HG03442 (cell line): ENCODE measurements around the gene RCL1.
A peak's percentile ranks its signal among the peaks of the same experiment; 100 is the strongest.
"Not testable (repeated sequence)": the region's sequence is repeated elsewhere in the genome, so short reads cannot be mapped to it uniquely, and the experiment has no call there.

Experiments used
- ATAC-seq: cut with Tn5 transposase; IDR thresholded peaks from one replicate; pipeline ENCODE4 v1.9.1; 2021; ENCODE audit warnings: mild to moderate bottlenecking, moderate library complexity; ENCODE audit not compliant: unreplicated experiment

The RCL1 gene

DNA sequence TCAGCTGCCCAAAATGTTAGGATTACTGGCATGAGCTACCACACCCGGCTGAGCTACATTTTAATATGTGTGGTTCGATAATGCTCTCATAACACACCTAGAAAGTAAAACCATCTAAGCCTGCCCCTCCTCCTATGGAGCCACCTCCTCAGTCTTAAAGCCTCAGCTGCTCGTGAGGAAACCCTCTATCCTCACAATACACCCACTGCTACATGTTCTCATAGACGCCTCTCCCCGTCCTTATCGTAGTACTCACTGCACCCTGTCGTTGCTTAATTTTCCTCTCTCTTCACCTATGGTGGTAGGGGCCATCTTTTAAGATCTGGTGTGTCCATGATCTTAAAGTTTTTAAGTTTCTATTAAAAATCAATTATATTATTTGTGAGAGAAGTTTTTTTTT is 72.9 kb downstream of the RCL1 start:
- no peak for ATAC-seq

DNA sequence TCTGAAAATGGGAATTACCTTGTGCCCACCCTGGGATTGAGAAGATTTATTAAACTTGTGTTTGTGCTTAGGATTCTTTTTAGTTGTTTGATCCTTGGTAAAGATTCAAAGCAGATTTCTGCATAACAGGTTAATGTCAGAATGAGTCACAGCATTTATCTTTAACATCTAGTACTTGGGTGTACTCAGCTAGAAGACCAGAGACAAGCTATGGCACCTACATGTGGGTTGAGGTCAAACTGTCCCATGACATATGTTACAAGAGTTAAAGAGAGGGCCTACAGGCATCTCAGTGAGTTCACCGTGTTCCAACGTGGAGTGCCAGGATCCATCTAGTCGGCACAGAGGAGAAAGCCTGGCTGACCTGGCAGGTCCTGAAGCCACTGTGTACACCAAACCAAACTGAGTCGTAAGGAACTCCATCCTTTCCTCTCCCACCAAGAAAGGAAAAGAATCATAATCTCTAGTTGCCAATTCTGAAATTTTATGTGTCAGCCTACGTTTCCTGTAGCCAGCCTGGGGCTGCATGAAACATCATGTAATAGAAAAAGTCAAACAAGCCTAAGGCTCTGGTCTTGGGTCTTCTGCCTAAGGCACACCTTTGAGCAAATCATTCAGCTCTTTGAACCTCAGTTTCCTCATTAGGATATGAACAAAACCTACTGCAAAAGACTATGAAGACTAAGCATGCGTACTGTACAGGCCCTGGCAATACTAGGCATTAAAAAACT is 73.7 kb downstream of the RCL1 start:
- no peak for ATAC-seq

DNA sequence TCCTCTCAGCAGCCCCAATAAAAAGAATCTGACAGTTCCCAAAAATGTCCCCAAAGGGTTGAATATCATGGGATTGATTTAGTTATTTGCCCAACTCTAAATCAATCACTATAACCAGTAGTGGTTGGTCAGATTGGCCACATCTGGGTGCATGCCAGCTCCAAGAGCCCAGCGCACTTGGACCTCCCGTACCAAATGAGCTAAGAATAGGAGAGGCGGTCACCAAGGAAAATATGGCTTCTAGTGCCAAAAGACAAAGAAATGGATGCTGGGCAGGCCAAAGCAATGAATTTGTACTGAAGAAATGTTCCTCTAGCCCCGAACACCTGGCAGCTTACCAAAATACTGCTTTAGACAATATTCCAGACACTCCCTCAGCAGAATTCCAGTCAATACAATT is 80.3 kb downstream of the RCL1 start:
- ATAC-seq: no peak

DNA sequence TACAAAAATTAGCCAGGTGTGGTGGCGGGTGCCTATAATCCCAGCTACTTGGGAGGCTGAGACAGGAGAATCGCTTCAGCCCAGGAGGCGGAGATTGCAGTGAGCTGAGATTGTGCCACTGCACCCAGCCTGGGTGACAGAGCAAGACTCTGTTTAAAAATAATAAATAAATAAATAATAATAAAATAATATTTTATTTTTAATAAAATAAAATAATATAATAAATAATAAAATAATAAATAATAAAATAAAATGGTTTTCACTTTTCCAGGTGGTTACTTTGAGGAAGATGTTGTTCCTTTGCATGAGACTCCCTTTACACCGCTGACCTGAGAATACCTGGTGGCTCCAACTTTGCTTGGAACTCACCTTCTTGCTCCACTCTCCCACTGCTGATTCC is 82.8 kb downstream of the RCL1 start:
- ATAC-seq: no peak

DNA sequence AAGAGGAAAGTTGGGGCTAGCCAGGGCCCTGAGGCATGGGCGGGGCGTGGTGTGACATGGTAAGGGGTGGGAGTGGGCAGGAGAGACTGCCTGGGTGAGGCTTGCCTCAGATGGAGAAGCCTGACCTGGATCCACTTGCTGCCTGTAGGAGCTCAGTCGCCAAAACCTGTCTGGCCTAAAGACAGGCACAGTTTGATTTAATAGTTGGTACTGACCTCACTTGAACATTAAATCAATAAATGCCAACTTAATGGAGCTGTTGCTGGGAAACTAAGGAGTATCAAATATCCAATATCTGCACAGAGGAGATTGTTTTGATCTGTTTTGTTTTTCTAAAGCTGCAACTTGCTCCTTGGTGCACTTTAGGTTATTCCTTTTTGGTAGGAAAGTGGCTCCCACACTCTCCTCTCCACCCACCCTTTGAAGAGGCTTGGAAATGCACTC is 86.4 kb downstream of the RCL1 start:
- ATAC-seq: no peak

DNA sequence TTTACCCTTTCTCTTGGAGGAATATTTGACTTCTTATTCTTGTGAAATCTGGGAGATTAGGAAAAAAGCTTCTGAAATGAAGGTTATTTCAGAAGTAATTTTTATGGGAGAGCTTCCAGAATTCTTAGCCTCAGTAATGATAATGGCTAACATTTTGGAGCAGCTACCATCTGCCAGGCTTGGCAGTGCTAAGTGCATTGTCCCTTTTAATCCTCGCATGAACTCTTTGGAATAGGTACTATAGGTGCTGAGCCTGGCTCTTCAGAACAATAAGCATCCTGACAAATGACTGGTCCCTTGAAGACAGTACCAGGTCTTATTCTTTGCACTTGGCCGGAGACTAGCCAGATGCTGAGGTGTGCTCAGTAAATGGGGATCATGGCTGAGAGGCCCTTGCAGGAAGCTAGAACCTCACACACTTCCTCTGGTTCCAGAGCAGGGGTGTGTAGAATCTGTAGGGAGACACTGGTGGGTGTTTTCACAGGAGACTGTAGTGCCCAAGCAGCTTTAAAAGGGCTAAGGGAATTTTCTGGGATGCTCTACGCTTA is 90.7 kb downstream of the RCL1 start:
- no peak for ATAC-seq

DNA sequence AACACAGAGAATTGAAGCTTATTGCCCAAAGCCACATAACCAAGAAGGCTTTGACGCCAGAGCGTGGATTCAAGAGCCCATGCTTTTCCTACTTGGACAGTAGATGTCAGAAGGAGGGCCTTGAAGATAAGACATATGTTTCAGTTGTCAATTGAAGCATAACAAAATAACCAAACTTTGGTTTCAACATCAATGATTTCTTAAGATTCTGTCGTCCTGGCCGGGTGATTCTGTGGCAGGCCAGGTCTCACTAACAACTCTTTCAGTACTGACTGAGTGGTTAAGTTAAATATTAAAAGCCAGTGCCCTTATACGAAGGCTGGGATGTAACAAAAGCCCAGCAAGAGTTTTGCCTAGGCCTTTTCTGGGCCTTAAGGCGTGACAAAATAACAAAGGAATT is 94.0 kb downstream of the RCL1 start:
- peak; percentile 85 for ATAC-seq

DNA sequence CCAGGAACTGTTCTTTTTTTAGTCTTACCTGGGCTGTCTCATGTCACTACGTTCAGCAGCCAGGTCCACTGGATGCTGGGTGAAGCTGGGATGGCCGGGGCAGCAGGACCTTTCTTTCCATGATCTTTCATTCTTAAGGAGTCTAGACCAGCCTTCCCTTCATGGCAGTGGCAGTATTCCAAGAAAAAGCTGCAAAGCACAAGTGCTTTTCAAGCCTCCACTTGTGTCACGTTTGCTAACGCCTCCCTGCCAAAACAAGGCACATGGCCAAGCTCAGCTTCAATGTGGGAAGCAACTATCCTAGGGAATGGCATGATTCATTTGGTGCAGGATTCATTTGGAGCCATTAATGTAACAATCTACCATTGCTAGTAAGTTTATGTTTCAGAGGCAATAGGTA is 94.8 kb downstream of the RCL1 start:
- ATAC-seq: no peak

DNA sequence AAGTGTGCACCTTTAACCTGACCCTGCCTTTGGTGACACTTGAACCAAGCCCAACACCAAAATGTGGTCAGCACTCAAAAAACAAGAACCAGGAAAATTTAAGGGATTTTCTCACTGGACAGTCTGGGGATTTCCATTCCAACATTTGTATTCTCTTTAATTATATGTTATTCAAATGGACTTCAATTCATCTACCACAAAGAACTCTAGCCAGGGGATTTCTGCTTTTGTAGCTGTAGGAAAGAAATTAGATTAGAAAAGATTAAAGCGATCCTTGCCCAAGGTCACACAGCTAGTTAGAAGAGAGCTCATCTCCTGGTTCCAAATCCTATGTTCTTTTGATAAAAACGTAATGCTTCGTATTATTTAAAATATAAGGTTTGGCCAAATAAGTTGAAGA is 97.5 kb downstream of the RCL1 start:
- ATAC-seq: no peak

DNA sequence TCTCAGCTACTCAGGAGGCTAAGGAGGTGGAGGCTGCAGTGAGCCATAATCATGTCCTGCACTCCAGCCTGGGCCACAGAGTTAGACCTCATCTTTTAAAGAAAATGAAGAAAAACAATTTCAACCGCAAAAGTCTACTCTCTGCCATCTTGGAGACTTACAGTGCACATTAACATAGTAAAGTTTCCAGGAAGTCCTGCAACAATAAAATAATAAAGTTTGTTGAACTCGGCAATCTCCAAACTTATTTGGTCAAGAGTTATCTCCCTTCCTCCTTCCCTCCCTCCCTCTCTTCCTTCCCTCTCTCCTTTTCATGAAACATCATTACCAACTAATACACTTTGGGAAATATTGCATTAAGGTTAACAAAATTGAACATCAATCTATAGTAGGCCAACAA is 98.2 kb downstream of the RCL1 start:
- no peak for ATAC-seq

DNA sequence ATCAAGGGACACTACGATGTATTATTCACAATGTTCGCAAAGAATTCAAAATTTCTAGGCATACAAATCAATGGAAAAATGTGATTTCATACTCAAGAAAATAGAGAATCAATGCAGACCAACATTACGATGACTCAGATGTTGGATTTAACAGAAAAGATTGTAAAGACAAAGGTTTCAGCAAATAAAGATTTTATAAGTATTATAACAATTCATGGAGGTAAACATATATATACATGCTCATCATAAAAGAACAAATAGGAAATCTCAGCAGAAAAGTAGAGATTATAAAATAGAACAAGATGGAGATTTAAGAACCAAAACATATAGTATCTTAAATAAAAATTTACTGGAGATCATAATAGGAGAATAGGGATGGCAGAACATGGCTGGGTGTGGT is 98.9 kb downstream of the RCL1 start:
- ATAC-seq: no peak

DNA sequence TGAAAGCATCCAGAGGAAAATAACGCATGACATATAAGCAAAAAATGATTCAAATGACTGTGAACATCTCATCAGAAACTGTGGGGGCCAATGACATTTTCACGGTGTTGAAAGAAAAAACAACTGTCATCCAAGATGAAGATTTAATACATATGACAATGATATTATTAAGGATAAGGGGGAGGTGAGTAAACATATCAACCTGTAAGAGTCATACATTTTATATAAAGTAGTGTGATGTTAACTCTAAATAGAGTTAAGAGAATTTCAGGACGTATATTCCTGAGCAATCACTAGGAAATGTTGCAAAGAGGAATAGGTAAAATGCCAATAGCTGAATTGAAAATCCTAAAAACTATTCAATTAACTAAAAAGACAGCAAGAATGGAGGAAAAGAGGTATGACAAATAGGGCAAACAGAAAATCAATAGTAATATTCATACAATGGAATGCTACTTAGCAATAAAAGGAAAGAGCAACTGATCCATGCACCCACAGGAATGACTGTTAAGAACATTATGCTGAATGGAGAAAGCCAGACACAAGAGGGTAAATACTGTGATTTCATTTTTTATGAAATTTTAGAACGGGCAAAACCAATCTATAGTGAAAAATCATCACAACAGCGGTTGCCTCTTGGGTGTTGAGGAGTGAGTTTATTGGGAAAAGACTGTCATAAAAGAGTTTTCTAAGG is 99.9 kb downstream of the RCL1 start:
- ATAC-seq: no peak

DNA sequence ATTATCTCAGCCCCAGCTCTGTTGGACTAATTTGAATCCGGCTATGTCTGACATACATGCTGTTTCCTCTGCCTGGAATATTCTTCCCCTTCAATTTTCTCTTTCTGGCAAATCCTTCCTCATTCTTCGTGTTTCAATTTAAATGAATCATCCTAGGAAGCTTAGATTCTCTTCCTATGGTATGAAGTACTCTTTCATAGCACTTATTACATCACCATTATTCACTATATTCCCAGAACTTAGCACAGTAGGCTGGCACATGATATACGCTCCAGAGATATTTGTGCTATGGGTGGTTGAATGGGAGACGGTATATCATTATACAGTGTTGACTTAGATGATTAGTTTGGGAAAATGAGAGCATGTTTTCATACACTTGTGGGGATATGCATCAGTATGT is 101.3 kb downstream of the RCL1 start:
- no peak for ATAC-seq

DNA sequence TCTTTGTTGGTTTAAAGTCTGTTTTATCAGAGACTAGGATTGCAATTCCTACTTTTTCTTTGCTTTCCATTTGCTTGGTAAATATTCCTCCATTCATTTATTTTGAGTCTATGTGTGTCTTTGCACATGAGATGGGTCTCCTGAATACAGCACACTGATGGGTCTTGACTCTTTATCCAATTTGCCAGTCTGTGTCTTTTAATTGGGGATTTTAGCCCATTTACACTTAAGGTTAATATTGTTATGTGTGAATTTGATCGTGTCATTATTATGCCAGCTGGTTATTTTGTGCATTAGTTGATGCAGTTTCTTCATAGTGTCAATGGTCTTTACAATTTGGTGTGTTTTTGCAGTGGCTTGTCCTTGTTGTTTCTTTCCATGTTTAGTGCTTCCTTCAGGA is 107.1 kb downstream of the RCL1 start:
- ATAC-seq: not testable (repeated sequence)

DNA sequence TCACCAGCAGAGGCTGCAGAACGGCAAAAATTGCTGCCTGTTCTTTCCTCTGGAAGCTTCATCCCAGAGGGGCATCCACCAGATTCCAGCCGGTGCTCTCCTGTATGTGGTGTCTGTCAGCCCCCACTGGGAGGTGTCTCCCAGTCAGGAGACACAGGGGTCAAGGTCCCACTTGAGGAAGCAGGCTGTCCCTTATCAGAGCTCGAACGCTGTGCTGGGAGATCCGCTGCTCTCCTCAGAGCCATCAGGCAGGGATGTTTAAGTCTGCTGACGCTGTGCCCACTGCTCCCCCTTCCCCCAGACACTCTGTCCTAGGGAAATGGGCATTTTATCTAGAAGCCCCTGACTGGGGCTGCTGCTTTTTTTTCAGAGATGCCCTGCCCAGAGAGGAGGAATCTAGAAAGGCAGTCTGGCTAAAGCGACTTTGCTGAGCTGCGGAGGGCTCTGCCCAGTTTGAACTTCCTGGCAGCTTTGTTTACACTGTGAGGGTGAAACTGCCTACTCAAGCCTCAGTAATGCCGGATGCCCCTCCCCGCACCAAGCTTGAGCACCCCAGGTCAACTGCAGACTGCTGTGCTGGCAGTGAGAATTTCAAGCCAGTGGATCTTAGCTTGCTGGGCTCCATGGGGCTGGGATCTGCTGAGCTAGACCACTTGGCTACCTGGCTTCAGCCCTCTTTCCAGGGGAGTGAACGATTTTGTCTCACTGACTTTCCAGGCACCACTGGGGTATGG is 108.8 kb downstream of the RCL1 start:
- not testable (repeated sequence) for ATAC-seq

DNA sequence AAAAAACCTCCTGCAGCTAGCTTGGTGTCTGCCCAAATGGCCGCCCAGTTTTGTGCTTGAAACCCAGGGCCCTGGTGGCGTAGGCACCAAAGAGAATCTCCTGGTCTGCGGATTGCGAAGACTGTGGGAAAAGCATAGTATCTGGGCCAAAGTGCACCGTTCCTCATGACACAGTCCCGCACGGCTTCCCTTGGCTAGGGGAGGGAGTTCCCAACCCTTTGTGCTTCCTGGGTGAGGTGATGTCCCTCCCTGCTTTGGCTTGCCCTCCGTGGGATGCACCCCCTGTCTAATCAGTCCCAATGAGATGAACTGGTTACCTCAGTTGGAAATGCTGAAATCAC is 109.4 kb downstream of the RCL1 start:
- no peak for ATAC-seq

DNA sequence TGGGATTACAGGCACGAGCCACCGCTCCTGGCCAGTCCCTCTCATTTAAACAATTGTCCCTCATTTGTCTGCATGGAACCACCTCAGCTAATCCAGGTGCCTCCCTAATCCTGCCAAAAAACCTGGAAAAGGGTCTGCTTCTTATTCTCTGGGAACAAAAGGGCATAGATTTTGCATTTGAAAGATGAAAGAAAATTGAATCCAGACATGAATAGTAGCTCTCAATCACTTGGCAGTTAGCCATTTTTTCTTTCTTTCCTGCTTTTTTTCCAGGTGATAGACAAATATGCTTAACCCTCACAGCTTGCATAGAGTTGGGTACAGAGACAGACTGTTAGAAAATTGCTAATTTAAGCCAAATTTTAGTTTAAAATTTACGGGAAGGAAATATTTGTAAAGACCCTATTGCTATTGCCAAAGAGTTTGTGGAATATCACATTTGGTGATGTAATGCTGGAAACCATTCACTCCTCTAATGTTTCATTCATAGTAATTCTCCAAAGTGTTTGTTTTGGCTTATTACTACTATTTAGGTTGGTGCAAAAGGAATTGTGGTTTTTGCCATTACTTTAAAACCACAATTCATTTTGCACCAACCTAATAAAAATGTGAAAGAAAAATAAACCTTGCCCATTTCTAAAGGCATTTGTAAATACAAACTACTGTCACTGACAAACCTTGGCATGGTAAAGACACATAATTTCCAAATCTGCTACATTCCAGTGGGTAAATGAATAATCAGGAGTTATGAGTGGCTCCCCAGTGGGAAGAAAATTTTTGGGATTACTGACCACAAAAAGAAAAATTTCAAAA is 111.8 kb downstream of the RCL1 start:
- ATAC-seq: no peak

DNA sequence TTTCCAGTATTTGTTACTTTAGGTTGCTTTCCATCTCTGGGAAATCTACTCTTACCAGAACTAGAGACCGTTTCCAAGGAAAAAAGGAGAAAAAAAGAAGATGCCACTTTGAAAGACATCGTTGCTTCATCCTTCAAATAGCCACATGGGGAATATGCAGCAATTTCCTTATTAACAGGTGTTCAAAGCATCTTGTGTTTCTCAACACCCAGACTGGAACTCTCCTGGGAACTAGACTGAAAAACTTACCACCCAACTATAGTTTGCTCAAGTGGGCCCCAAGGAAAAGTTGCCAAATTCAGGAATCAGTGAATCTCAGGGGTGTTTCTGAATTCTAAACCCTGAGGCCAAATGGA is 112.4 kb downstream of the RCL1 start:
- no peak for ATAC-seq
